Endometrium (tissue), 2 donors: ENCODE data around the gene VSIG8.

ENCODE experiments used
- FAIRE-seq: peaks from 2 replicates; lab custom pipeline; 2012; peaks lifted over from hg19 to GRCh38; lab: Jason Lieb, UNC
- donor health status: control.
- donor health status: control.

Gene VSIG8

DNA sequence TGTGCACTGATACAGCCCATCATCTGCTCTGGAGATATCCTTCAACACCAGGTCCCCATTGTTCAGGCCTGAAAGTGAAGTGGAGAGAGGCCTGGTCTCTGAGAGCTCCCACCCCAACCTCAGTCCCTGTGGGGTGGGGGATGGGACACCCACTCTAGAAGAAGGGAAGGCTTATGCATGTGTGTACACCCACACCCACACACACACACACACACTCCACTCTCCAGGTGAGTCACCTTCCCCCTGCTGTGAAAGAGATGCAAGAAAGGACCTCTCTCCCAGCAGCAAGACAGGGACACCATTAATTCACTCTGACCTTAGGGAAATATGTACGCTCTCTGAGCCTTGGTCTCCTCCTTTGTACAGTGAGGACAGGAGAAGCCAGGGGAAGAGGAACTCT lies 5.9 kb downstream of the VSIG8 start:
- no peak for FAIRE-seq

DNA sequence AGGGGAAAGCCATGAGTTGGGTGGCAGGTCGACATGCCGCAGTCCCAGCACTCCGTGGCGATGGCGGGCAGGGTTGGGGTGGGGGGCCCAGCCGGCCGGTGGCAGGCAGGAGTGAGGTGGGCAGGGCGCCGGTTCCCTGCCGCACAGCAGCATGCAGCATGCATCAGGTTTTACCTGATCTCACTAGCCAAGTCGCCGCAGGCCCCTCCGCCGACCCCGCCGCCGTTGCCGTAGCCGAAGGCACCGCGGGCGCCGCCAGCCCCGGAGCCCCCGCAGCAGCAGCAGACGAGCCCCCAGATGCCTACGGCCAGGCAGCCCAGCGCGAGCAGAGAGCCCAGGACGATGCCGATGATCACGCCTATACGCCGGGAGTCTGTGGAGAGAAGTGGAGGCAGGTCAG lies 6.7 kb downstream of the VSIG8 start:
- FAIRE-seq = no peak

DNA sequence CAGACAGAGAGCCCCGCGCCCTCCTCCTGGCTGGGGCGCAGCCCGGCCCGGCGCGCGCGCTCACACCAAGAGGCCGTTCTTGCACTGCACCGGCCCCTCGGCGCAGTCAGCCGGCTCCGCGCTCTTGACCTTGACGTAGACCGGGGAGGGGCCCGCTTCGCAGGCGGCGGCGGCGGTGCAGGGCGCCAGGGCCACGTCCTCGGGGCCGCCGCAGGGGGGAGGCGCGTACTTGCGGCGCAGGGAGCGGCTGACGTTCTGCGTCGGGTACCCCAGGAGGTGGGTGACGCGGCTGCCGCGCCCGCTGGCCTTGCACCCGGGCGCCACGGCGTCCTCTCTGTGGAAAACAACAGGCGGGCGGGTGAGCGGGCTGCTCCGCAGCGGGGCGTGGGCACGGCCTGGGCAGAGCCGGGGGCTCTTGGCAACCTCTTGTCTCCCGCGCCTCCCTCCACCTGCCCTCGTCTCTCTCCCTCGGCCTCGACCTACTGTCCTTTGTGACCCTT lies 7.7 kb downstream of the VSIG8 start:
- FAIRE-seq = no peak

DNA sequence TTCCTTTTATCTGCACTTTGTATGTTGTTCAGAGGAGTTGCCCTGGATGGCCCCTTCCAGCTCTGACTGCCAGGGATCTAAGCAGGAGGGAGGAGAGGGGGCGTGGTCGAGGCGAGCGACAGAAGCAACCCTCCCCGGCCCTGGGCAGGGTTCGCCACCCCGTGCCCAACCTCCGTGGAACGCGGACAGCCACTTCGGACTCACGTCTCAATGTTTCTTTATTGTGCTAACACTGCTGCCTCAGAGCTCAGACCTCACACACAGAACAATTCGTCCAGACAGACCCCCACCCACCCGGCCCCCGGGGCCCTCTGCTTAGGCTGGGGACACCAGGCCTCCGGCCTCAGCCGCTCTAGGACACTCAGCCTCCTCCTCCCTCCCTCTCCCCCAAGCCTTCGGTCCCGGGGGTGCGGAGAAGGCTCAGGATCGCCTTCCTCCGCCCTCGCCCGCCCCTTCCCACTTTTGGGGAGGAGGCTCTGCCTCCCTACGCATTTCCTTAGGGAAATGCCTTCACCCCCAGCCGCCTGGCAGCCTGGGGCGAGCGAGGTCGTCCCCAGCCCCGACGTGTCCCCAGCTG lies 8.3 kb downstream of the VSIG8 start:
- FAIRE-seq = no peak

DNA sequence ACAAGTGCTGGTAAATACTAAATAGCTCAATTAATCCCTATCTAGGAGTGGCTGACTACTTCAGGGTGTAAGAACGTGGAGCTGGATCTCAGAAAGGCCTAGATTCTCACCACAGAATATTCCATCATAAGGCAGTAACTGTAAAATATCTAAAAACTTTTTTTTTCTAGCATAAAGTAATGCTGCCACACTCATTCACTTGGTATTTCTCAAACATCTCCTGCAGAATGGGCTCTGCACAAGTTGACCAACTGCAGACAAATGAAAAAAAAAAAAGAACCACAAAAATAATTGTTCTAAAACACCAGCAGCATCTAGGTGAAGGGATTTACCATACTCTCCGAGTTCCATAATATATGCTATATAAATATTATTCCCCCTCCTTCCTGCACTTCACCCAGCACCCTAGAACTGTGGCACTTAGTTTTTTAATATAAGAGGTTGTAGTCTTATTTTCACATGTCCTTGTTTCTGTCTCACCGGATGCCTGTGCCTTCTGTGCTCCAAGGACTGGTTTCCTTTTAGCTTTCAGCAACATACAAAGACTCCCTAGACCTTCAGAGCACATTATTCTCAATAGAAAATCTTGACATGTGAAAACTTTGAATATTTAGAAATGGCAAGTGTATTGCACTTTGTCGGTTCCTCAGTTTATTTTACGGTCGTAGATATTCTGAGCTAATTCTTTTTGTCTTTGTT lies 8.9 kb downstream of the VSIG8 start:
- no peak for FAIRE-seq

DNA sequence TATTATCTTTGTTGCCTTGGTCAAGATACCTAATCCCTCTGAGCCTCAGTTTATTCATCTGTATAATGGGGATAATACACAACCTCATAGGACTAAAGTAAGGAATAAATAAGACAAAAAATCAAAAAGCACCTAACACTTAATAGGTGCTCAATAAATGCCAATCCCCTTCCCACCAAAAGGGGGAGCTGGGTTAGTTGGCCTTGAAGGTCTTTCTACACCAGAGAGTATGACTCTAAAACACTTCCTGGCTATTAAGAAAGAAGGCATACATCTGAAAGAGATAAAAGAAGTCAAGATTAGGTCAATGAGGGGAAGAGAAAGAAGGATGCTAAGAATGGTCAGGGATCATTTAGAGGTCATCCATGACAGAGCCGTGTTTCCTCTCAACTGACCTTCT lies 11.1 kb downstream of the VSIG8 start:
- FAIRE-seq = no peak

DNA sequence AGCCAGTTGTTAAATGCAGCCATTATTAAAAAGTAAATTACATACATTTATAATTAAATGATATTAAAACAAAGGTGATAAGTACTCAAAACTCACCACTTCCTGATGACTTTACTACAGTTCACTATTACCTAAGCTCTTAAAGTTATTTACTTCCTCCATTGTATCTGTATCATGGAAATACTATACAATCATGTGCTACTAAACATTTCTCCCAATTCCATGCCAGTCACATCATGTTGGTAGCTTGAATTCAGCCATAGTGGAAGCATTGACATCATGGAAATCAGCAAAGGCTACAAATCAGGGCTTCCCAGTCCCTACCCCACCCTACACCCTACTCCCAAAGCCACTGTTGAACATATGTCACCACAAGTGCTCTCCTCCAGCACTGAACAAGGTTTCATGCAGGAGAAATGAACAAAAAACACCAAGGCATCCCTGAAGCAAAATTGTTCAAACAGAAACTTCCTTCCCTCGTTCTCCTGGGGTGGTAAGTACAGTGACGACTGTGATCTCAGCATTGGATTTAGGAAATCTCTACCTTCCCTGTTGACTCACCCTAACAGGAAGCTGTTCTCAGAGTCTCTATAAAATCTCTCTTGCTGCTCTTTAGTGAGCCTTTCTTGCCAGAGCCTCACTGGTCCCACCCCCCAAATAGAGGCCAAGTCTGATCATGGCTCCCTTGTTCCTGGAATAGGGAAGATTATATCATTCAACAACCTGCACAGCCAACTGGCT lies 12.7 kb downstream of the VSIG8 start:
- FAIRE-seq = no peak

DNA sequence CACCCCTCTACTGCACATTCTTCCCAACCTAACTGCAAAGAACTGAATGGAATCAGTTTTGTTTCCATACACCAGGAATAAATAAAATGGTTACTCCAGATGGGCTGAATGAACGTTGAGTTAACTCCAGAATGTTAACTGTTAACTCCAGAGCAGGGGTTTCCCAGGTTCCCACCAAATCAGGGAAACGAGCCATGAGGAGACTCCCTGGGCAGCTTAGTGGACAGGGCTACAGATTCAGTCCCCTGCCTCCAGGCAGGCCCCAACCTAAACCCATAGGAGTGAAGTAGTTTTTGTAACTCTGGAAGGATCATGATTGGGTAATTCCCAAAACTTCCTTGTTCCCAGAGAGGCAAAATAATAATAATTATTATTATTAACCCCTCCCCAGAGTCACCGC lies 14.1 kb downstream of the VSIG8 start:
- no peak for FAIRE-seq

DNA sequence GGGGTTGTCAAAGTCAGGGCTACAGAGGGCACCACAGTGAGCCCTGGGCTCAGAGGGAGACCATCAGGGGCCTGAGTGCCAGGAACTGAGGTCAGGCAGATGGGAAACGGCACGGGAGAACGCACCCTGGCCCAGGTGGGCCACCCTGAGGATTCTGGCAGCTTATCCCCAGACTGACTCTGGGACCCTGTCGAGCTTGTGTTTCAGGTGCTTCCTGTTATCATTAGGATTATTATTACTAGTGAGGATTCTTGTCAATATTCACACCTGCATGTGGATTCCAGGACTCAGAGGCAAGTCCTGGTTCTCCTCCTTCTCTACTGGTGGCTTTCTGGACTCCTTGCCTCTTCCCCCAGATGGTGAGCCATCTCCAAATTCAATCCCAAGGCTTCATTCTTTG lies 15.2 kb downstream of the VSIG8 start:
- no peak for FAIRE-seq

DNA sequence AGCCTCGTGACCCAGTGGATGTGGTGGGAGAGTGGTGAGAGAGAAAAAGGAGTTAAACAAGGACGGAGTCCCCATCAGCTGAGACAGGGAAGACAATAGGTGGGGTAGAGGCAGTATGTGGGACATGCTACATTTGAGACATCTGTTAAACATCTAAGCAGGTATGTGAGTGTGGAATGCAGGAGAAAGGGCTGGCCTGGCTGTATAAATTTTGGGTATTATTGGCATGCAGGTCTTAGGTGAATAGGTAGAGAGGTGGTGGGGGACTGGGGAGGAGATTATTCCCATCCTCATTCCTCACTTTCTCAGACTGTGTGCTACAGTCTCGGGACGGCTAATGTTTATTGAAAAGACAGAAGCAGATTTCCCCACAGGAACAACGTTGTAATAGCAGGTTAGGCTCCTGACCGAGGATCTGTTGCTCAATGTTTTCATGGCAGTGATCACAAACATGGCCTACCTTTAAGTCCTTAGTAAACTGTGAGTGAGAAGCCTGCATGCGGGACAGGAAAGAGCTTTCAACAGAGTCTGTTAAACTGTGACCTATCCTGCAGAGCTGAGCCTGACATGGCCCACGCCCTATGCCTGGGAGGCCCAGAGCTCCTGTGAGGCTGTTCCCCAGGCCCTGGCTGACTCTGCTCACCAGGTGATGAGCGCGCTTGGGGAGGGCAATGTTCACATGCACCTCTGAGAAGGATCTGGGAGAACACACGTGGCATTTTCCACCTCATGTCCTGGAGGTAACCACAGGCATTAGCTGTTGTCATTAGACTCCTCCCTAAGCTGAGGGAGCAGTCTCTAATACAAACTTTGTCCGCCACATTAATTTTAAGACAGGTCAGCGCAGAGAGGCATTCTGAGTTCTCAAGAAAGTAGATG lies 16.5 kb downstream of the VSIG8 start:
- FAIRE-seq = no peak

DNA sequence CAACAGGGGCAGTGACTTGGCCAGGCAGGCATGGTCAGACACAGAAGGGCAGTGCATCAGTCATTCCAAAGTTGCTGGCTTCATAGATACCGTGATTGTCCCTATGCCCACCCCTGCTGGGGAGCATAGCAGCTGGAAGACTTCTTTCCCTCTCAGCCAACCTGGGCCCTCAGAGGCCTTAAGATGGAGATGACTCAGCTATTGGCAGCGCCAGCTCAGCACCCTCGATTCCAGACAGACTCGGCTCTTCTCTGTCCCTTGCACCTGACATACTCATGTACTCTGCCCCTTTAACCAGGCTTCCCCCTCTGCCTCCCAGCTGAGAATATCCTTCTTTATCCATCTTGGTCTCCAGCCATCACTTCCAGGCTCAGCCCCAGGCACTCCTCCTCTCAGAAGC lies 19.0 kb downstream of the VSIG8 start:
- FAIRE-seq = no peak

DNA sequence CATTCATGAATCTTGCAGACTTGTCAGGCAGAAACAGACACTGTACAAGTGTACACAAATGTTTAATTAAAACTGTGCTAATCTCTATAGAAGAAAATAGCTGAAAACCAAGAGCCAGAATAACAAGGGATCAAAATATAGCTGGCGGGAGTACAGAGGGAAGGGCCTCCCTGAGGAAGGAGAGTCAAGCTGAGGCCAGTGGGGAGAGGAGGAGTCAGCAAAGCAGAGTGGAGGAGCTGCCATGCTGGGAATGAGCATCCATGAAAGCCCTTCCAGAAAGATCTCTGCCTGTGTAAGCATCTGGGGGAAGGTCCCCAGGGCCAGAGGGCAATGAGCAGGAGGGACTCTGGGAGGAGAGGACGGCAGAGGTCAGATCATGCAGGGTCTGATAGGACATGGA lies 20.7 kb downstream of the VSIG8 start:
- FAIRE-seq = no peak

DNA sequence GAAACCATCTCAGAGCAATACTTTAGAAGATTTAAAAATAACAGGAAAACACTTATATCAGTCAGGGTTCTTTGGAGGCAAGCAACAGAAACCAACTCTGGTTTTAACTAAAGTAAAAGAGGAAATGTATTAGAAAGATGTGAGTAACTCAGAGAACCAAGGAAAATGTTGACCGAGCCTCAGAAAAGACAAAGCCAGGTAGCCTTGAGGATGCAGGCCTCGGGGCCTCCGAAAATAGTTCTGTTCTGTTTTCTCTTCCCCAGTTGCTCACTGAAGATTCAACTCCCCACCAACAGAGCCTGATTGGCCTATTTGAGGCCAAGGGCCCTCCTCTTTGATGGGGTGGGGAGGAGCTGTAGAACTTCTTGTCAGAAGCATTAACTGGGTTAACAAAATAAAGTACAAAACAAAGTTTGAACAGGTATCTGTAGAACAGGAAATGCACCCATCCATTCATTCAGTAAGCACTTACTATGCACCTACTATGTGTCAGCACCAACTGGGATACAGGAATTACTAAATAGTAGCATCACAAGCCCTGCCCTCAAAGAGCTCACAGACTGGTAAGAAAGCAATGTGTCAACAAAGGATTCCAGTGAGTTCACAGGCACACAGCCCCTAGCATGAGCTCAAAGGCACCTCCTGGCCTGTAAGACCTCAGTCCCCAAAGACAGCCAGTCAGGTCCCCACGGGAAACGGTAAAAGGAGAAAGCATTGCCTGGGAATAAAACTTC lies 23.2 kb downstream of the VSIG8 start:
- FAIRE-seq = no peak

DNA sequence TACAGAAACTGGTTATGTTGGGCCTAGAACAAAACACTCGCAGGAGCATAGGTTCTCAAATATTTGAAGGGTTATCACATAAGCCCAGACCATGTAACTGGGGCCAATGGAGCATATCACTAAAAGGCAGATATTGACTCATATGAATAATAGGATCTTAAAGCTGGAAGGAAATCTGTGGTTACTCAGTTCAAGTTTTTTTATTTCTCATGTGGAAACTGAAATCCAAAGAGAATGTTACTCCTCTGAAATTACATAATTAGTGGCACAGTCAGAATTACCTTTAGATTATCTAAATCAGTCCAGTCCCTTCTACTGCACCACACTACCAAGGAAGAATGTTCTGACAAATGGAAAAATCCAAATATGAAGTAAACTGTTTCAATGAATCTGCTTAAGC lies 23.7 kb downstream of the VSIG8 start:
- FAIRE-seq = no peak

DNA sequence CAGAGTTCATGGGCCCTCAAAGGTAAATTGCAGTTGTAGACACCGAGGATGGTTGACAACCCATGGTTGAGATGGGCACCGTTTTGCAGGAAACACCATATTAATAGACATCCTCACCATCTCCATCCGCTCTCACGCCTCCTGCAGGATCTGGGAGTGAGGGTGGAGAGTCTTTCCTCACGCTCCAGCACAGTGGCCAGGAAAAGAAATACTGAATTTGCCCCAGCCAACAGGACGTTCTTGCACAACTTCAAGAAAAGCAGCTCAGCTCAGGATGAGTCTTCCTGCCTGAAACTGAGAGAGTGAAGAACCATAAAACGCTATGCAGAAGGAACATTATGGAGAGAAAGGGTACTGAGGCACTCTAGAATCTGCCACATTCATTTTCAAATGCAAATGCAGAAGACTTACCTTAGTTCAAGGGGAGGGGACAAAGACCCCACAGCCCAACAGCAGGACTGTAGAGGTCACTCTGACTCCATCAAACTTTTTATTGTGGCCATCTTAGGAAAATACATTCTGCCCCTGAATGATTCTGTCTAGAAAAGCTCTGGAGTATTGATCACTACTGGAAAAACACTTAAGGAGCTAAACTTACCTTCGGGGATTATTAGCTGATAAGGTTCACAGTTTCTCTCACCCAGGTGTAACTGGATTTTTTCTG lies 26.5 kb downstream of the VSIG8 start:
- no peak for FAIRE-seq

DNA sequence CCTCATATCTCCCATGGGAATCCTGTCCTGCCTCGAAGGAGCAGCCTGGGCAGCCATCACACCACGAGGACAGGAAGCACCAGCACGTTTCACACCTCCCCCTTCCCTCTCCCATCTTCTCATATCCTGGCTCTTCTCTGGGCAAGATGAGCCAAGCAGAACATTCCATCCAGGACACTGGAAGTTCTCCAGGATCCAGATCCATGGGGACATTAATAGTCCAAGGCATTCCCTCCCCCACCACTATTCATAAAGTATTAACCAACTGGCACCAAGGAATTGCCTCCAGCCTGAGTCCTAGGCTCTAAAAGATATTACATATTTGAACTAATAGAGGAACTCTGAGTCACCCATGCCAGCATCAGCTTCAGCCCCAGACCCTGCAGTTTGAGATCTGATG lies 27.1 kb downstream of the VSIG8 start:
- no peak for FAIRE-seq

DNA sequence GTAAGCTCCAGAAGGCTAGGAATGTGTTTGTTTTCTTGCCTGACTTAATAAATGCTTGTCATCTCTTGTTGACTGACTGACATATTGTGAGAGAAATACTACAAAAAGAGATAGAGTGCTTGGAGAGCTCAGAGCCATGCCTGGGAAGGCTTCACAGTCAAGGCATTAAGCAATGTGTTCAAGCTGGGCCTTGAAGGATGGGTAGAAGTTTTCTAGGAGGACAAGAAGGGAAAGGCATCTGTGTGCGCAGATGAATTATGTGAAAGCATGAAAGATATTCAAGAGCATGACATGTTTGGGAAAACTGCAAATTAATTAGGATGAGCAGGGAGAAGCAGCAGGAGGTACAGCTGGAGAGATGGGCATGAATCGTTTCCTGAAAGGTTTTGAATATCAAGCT lies 30.1 kb downstream of the VSIG8 start:
- FAIRE-seq = no peak

DNA sequence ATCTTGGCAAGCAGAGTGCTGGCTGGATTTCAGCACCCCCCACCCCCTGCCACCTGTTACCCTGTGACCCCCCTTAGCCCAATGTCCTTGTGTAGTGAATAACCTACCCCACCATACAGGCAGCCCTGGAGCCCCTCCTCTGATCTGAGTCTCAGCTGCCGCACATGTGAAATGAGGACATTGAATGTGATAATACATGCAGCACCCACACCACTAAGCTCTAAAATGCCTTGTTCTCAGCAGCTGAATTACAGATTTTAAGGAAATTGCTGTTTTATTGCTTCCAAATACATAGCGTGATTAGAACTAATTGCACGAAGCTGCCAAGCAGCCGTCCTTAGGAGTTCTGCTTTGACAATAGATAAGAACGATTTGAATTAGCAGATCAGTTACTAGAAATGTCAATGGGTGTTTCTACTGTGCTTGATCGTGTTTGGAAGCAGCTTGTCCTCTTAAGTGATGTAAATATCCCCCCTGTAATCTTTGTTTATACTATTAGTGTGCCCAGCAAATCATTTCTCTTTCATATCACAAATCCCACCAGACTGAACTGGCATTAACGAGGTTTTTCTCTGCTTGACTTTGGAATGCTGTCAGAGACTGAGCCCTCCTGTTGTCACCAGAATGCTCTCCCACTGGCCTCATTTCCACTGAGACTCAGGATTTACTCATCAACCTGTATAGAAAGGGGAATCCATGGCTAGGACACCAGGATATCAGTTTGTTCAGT lies 30.9 kb downstream of the VSIG8 start:
- no peak for FAIRE-seq

DNA sequence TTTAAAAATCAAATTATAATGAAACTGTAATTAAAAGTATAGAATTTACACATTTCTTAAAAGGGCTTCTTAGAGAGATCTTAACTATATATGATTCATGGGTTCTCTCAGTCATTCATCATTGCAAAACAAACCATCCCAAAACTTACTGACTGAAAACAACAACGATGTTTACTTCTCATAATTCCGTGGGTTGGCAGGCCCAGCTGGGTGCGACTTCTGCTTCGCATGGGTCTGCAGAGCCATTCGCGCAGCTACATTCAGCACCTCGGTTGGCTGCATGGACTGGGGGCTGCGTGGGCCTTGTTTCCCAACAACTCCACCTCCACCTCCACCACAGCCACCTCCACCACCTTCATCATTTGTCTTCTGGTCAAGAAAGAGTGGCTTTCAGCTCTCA lies 31.7 kb downstream of the VSIG8 start:
- FAIRE-seq = no peak

DNA sequence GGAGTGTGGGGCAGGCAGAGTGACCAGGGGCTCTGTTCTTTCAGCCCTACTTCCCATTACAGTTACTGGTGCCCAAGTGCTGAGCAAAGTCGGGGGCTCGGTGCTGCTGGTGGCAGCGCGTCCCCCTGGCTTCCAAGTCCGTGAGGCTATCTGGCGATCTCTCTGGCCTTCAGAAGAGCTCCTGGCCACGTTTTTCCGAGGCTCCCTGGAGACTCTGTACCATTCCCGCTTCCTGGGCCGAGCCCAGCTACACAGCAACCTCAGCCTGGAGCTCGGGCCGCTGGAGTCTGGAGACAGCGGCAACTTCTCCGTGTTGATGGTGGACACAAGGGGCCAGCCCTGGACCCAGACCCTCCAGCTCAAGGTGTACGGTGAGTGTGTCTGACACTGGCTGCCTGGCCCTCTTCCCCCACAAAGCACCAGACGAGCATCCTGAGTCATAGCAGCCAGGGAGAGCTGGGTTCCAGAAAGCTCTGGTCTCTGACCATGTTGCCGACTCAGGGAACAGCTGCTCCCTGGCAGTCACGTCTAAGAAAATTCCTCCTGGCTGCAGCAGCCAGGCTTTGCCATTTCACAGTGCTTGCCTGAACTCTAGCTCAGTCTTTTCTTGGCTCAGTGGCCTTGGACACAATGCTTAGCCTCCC lies 32.5 kb downstream of the VSIG8 start:
- no peak for FAIRE-seq
